ENCODE data around the gene VPS37B. TPM values are rescaled to one million over a fixed set of nuclear protein-coding genes. Genes with fewer than 3 reads are reported as not detected.

Gene VPS37B
- total and polyA plus RNA-seq, 2 donors (not counting 1 experiment from before 2014, with no cell fraction given): 66.7 to 88.1 TPM

DNA sequence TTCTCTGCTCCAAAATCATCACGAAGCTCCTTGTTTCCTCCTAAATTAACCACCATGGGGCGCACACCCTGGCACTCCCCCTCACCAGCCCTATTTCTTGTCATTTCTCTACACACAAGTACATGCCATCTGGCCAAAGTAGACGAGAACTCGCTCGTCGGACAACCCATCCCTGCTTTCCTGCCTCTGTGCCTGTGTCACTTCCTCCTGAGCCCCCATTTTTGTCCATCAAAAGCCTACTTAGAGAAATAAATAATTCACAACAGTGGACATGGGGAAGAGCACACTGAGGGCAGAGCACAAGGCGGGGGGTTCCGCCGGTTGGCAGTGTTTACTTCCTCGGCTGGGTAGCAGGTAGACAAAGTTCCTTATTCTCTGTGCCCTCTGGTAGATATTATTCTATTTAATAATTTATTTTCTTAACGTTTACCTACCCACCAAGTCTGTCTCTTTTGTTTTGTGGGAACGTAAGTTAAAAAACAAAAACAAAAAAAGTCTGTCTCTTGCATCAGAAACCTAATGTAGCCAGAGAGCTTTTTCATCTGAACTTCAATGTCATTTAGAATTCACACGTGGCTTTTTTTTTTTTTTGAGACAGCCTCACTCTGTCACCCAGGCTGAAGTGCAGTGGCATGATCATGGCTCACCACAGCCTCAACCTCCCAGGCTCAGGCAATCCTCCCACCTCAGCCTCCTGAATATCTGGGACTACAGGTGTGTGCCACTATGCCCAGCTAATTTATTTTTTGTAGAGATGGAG lies 6.0 kb downstream of the VPS37B start:
- Mint-ChIP-seq H3K27me3 (no peaks in the 10 kb centered on the region), H3K9me3 (ENCODE audit: insufficient read depth) (no peaks in the 10 kb centered on the region), H3K27ac (peak overlapping the region; percentile 96), H3K4me3 (peak overlapping the region; percentile 93), H3K4me1 (peaks cover 86% of the 10 kb centered on the region)
- intact Hi-C loops (cut with micrococcal nuclease): loop anchor here (5.0 kb wide), 2 partner anchors 32 to 78 kb away; no protein-coding TSS in a partner anchor
- no peak overlapping the region for H2AFZ ChIP-seq (ENCODE audit: insufficient read depth, low read depth, low read length, poor library complexity, severe bottlenecking)
- no peaks in the 10 kb centered on the region for H3K36me3 ChIP-seq (replicated peaks in 1 of 2; ENCODE audit: control extremely low read depth in 1 of 2, control insufficient read depth in 1 of 2, extremely low read depth in 1 of 2, insufficient read depth in 2 of 2, low read length in 1 of 2)
- ChIA-PET POLR2A (interaction anchor here (0.7 to 1.2 kb wide), 4 partner anchors 11 to 56 kb away, joined by 3 to 6 read pairs (median 4); no protein-coding TSS in a partner anchor), CTCF (interaction anchor here (0.7 to 11.0 kb wide), 13 partner anchors 8 to 1085 kb away, joined by 3 to 101 read pairs (median 6); partner anchors contain the start of gene VPS37B)
- ATAC-seq (ENCODE audit: low read depth): no peak
- TF ChIP-seq, protein P1, sequence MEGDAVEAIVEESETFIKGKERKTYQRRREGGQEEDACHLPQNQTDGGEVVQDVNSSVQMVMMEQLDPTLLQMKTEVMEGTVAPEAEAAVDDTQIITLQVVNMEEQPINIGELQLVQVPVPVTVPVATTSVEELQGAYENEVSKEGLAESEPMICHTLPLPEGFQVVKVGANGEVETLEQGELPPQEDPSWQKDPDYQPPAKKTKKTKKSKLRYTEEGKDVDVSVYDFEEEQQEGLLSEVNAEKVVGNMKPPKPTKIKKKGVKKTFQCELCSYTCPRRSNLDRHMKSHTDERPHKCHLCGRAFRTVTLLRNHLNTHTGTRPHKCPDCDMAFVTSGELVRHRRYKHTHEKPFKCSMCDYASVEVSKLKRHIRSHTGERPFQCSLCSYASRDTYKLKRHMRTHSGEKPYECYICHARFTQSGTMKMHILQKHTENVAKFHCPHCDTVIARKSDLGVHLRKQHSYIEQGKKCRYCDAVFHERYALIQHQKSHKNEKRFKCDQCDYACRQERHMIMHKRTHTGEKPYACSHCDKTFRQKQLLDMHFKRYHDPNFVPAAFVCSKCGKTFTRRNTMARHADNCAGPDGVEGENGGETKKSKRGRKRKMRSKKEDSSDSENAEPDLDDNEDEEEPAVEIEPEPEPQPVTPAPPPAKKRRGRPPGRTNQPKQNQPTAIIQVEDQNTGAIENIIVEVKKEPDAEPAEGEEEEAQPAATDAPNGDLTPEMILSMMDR (IDR thresholded peaks at IDR 0.05): no peak
- no peak for TF ChIP-seq EZH2 (IDR thresholded peaks at IDR 0.05; ENCODE audit: borderline replicate concordance, insufficient read depth, low read depth, low read length, poor library complexity, severe bottlenecking)
- peak; percentile 63 for DNase-seq
- H3K4me3 ChIP-seq (ENCODE audit: control extremely low read depth in 1 of 5, extremely low read depth in 1 of 5, insufficient read depth in 1 of 5, low read depth in 2 of 5, low read length in 4 of 5): peak overlapping the region in 4 of 5 experiments; percentile 7 to 47 (median 30)
- H3K4me1 ChIP-seq (ENCODE audit: control insufficient read depth in 2 of 2, insufficient read depth in 2 of 2, low read length in 2 of 2): peaks cover 89 to 95% of the 10 kb centered on the region in 2 donors
- H3K79me2 ChIP-seq (ENCODE audit: control insufficient read depth, insufficient read depth, low read length): peaks cover 96% of the 10 kb centered on the region
- peaks cover 33% of the 10 kb centered on the region for H4K20me1 ChIP-seq (ENCODE audit: control insufficient read depth, insufficient read depth, low read length, poor library complexity, severe bottlenecking)
- no peaks in the 10 kb centered on the region for H3K9me3 ChIP-seq (ENCODE audit: control extremely low read depth in 1 of 3, control insufficient read depth in 2 of 3, insufficient read depth in 1 of 3, low read length in 2 of 3)
- no peaks in the 10 kb centered on the region for H3K27me3 ChIP-seq (replicated peaks in 1 of 4; ENCODE audit: control extremely low read depth in 1 of 4, control insufficient read depth in 3 of 4, insufficient read depth in 4 of 4, low read length in 3 of 4)
- 22% methylated on average over 7 of the region's 13 CpGs for whole genome bisulfite sequencing (ENCODE audit: insufficient coverage)
- peak overlapping the region; percentile 64 to 97 for H3K27ac ChIP-seq (ENCODE audit: low read length in 2 of 2)
- H3K4me2 ChIP-seq (replicated peaks; ENCODE audit: low read depth, low read length, poor library complexity, severe bottlenecking): peak overlapping the region; percentile 67
- peak overlapping the region; percentile 52 for H3K9ac ChIP-seq (ENCODE audit: low read length)

Data from B cell (primary cell).